ENCODE data around the gene NUDT15. TPM values are rescaled to one million over a fixed set of nuclear protein-coding genes. Genes with fewer than 3 reads are reported as not detected.

Gene NUDT15
- total RNA-seq, 1 donor from 2014 or later, result 10.4 TPM

DNA sequence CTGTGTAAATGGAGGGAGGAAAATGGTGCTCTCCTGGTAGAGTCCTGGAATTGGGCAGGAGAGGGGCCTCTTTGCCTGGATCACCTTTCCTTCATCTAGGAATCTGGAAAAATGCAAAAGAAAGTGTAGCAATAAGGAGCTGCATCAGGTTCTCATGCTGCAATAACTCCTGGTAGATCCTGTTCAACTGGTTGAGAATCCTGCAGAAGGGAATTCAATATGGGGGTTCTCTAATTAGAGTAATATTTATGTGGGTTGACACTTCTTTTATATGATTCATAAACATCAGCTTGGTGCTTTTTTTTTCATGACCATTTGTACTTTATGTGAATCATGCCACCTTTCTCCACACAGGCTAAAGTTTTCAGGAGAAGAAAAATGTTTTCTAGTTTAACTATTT, 9.5 kb upstream of the NUDT15 start:
- Mint-ChIP-seq H3K9me3 (peaks cover 42% of the 10 kb centered on the region), H3K4me3 (no peak overlapping the region), H3K27me3 (ENCODE audit: low read depth) (no peaks in the 10 kb centered on the region), H3K4me1 (no peaks in the 10 kb centered on the region), H3K36me3 (peaks cover 35% of the 10 kb centered on the region), H3K27ac (no peak overlapping the region)
- DNase-seq (ENCODE audit: low spot score in 2 of 2, unreplicated experiment in 2 of 2), result no peak
- TF ChIP-seq, protein P1, sequence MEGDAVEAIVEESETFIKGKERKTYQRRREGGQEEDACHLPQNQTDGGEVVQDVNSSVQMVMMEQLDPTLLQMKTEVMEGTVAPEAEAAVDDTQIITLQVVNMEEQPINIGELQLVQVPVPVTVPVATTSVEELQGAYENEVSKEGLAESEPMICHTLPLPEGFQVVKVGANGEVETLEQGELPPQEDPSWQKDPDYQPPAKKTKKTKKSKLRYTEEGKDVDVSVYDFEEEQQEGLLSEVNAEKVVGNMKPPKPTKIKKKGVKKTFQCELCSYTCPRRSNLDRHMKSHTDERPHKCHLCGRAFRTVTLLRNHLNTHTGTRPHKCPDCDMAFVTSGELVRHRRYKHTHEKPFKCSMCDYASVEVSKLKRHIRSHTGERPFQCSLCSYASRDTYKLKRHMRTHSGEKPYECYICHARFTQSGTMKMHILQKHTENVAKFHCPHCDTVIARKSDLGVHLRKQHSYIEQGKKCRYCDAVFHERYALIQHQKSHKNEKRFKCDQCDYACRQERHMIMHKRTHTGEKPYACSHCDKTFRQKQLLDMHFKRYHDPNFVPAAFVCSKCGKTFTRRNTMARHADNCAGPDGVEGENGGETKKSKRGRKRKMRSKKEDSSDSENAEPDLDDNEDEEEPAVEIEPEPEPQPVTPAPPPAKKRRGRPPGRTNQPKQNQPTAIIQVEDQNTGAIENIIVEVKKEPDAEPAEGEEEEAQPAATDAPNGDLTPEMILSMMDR (IDR thresholded peaks at IDR 0.05; ENCODE audit: unreplicated experiment), result no peak

DNA sequence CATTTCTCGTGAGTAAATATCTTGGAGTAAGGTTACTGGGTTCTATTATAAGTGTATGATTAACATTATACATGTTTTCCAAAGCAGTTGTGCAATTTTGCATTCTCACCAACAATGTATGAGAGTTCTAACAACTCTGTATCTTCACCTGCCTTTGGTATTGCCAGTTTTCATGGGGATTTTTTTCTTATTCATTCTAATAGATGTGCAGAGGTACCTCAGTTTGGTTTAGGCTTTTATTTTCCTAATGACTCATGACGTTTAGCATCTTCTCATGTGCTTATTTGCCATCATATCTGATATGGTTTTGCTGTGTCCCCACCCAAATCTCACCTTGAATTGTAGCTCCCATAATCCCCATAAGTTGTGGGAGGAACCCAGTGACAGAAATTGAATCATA, 7.7 kb upstream of the NUDT15 start:
- TF ChIP-seq, protein P1 (IDR thresholded peaks at IDR 0.05; ENCODE audit: unreplicated experiment), result no peak
- Mint-ChIP-seq H3K9me3 (peaks cover 43% of the 10 kb centered on the region), H3K27ac (no peak overlapping the region), H3K27me3 (ENCODE audit: low read depth) (no peaks in the 10 kb centered on the region), H3K4me1 (no peaks in the 10 kb centered on the region), H3K4me3 (no peak overlapping the region), H3K36me3 (peaks cover 42% of the 10 kb centered on the region)
- DNase-seq (ENCODE audit: low spot score in 2 of 2, unreplicated experiment in 2 of 2), result no peak

DNA sequence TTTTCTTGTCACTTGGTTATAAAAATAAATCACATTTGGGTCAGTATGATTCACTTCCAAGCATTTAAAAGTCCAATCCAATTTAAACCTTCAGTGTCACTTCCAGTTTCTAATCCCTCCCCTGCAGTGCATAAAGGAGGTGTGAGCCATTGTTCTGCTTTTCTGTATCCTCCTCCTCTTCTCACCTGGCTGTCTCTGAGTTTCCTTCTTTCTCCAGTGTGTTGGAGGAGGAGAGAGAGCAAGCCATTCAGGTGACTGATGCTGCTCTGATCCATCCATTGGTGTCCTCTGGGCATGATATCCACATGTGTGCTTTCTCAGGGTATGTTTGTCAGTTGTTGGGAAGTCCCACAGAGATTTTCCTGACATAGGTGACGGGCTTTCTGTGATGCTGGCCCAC, 1.2 kb downstream of the NUDT15 start:
- Mint-ChIP-seq H3K27me3 (ENCODE audit: low read depth) (no peaks in the 10 kb centered on the region), H3K4me1 (peaks cover 21% of the 10 kb centered on the region), H3K9me3 (peaks cover 12% of the 10 kb centered on the region), H3K4me3 (peak overlapping the region; percentile 89), H3K36me3 (peaks cover 26% of the 10 kb centered on the region), H3K27ac (peak overlapping the region; percentile 93)
- no peak for DNase-seq (ENCODE audit: low spot score in 2 of 2, unreplicated experiment in 2 of 2)
- TF ChIP-seq, protein P1 (IDR thresholded peaks at IDR 0.05; ENCODE audit: unreplicated experiment), result no peak

DNA sequence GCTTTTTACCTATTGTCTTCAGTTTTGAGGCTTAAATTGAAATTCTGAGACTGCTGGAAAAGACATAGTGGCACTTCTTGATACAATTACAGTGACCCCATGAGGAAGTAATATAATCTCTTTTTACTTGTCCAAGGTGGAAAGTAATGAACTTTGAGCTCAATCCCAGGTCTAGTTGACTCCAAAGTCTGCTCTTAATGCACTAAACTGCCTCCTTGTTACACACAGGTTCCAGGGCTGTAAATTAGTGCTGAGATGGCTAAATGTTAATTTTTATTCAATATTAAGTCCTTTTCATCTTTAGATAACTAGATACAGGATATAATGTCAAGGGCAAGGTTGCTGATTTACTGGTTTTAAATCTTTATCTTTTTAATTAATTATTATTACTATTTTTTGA, 2.5 kb downstream of the NUDT15 start:
- DNase-seq (ENCODE audit: low spot score in 2 of 2, unreplicated experiment in 2 of 2), result no peak
- Mint-ChIP-seq H3K27ac (no peak overlapping the region), H3K27me3 (ENCODE audit: low read depth) (no peaks in the 10 kb centered on the region), H3K9me3 (peaks cover 4% of the 10 kb centered on the region), H3K4me1 (peaks cover 21% of the 10 kb centered on the region), H3K4me3 (no peak overlapping the region), H3K36me3 (peaks cover 15% of the 10 kb centered on the region)
- TF ChIP-seq, protein P1 (IDR thresholded peaks at IDR 0.05; ENCODE audit: unreplicated experiment), result no peak

DNA sequence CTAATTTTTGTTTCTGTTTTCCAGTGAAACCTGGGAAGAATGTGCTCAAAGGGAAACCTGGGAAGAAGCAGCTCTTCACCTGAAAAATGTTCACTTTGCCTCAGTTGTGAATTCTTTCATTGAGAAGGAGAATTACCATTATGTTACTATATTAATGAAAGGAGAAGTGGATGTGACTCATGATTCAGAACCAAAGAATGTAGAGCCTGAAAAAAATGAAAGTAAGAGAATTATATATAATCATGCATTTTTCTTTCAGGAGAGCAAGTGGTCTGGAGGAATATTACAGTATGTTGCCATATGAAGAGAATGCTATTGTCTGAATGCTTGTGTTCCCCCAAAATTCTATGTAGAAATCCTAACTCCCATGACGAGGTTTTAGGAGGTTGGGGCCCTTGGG, 3.4 kb downstream of the NUDT15 start:
- peaks cover 21% of the 10 kb centered on the region for H3K4me1 Mint-ChIP-seq
- TF ChIP-seq, protein P1 (IDR thresholded peaks at IDR 0.05; ENCODE audit: unreplicated experiment), result no peak
- no peak for DNase-seq (ENCODE audit: low spot score in 2 of 2, unreplicated experiment in 2 of 2)
- no peak overlapping the region for H3K4me3 Mint-ChIP-seq
- H3K36me3 Mint-ChIP-seq, result peaks cover 14% of the 10 kb centered on the region
- no peaks in the 10 kb centered on the region for H3K27me3 Mint-ChIP-seq (ENCODE audit: low read depth)
- H3K9me3 Mint-ChIP-seq, result peaks cover 4% of the 10 kb centered on the region
- no peak overlapping the region for H3K27ac Mint-ChIP-seq

DNA sequence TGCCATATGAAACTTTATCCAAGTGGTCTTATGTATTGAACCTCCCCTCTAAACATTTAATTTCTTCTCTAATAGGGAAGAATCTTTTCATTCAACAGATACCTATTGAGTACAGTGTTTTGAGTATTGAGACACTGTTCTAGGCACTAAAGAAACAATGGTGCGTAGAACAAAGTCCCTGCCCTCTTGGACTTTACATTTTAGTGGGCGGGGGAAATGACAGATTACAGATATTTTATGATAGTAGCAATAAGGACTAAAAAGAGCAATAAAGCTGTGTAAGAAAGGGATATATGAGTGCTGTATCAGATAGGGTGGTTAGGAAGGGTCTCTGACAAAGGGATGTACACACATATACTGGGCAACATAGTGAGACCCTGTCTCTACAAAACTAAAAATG, 5.4 kb downstream of the NUDT15 start:
- no peak overlapping the region for H3K27ac Mint-ChIP-seq
- DNase-seq (ENCODE audit: low spot score in 2 of 2, unreplicated experiment in 2 of 2), result no peak
- H3K27me3 Mint-ChIP-seq (ENCODE audit: low read depth), result no peaks in the 10 kb centered on the region
- peaks cover 4% of the 10 kb centered on the region for H3K9me3 Mint-ChIP-seq
- H3K36me3 Mint-ChIP-seq, result peaks cover 17% of the 10 kb centered on the region
- TF ChIP-seq, protein P1 (IDR thresholded peaks at IDR 0.05; ENCODE audit: unreplicated experiment), result no peak
- peaks cover 10% of the 10 kb centered on the region for H3K4me1 Mint-ChIP-seq
- no peak overlapping the region for H3K4me3 Mint-ChIP-seq
